WTC11 (cell line): ENCODE data around the gene ZC2HC1C. TPM values are rescaled to one million over a fixed set of nuclear protein-coding genes. Genes with fewer than 3 reads are reported as not detected.

Experiments
- ATAC-seq: fragments of 200-7000 bp; cut with Tn5 transposase; 2 replicates; pipeline ENCODE4 v1.10.0; 2021; ENCODE audit warnings: mild to moderate bottlenecking, moderate library complexity
- CTCF ChIA-PET: fragments of 300-600 bp; sonication (Branson Sonifier 250); formaldehyde crosslinking; loops from one replicate; lab custom pipeline; 2021; ENCODE audit warnings: antibody characterized with exemption; lab: Charles Lee
- POLR2A ChIA-PET: fragments of 350-600 bp; sonication (Branson Sonifier 250); formaldehyde crosslinking; loops from one replicate; lab custom pipeline; 2021; ENCODE audit warnings: antibody characterized with exemption; lab: Charles Lee
- DNase-seq: peaks from one replicate; pipeline ENCODE4 v3.0.0; 2021; ENCODE audit warnings: low spot score
- H3K27ac Mint-ChIP-seq: 2 replicates; pipeline ENCODE4 v1.8.0; 2021; ENCODE audit warnings: mixed read lengths
- H3K27me3 Mint-ChIP-seq: 2 replicates; pipeline ENCODE4 v1.8.0; 2021; ENCODE audit warnings: low read depth, mild to moderate bottlenecking, moderate library complexity, mixed read lengths
- H3K36me3 Mint-ChIP-seq: 2 replicates; pipeline ENCODE4 v1.8.0; 2021; ENCODE audit warnings: mixed read lengths
- H3K4me1 Mint-ChIP-seq: 2 replicates; pipeline ENCODE4 v1.8.0; 2022; ENCODE audit warnings: mixed read lengths
- H3K4me3 Mint-ChIP-seq: 2 replicates; pipeline ENCODE4 v1.8.0; 2021; ENCODE audit warnings: mild to moderate bottlenecking, moderate library complexity, mixed read lengths
- H3K9me3 Mint-ChIP-seq: 2 replicates; pipeline ENCODE4 v1.8.0; 2021; ENCODE audit warnings: mixed read lengths
- AR ChIP-seq: fragments of 250-450 bp; sonication (Bioruptor Pico); IDR thresholded peaks from 2 replicates; pipeline ENCODE4 v1.9.0; 2021; ENCODE audit warnings: mild to moderate bottlenecking
- CREM ChIP-seq: sonication (generic); formaldehyde crosslinking; IDR thresholded peaks from 2 replicates; pipeline ENCODE4 v1.8.1; 2022; ENCODE audit warnings: mild to moderate bottlenecking, missing genetic modification reagents, moderate library complexity
- FOXK1 ChIP-seq: sonication (generic); formaldehyde crosslinking; IDR thresholded peaks from 2 replicates; pipeline ENCODE4 v1.8.0; 2022; ENCODE audit warnings: mild to moderate bottlenecking, moderate library complexity, missing genetic modification reagents
- HMGXB4 ChIP-seq: sonication (generic); formaldehyde crosslinking; IDR thresholded peaks from 2 replicates; pipeline ENCODE4 v1.8.1; 2023; ENCODE audit warnings: mild to moderate bottlenecking, moderate library complexity, missing genetic modification reagents
- IRF1 ChIP-seq: sonication (generic); formaldehyde crosslinking; IDR thresholded peaks from 2 replicates; pipeline ENCODE4 v1.8.0; 2023; ENCODE audit warnings: missing genetic modification reagents
- NFATC4 ChIP-seq: fragments of 250-450 bp; sonication (Bioruptor Pico); IDR thresholded peaks from 2 replicates; pipeline ENCODE4 v1.9.0; 2021; ENCODE audit warnings: mild to moderate bottlenecking
- NFYB ChIP-seq: sonication (generic); formaldehyde crosslinking; conservative IDR thresholded peaks from 2 replicates; pipeline ENCODE4 v1.8.0; 2022; ENCODE audit warnings: low read depth, missing genetic modification reagents
- PREB ChIP-seq: sonication (generic); formaldehyde crosslinking; IDR thresholded peaks from 2 replicates; pipeline ENCODE4 v1.8.1; 2022; ENCODE audit warnings: mild to moderate bottlenecking, missing genetic modification reagents, moderate library complexity, borderline replicate concordance
- RELA ChIP-seq: sonication (generic); formaldehyde crosslinking; IDR thresholded peaks from 2 replicates; pipeline ENCODE4 v1.8.1; 2022; ENCODE audit warnings: missing genetic modification reagents, mild to moderate bottlenecking, borderline replicate concordance
- SMAD4 ChIP-seq: sonication (generic); formaldehyde crosslinking; IDR thresholded peaks from 2 replicates; pipeline ENCODE4 v1.8.0; 2022; ENCODE audit warnings: mild to moderate bottlenecking, missing genetic modification reagents
- STAT6 ChIP-seq: sonication (generic); formaldehyde crosslinking; conservative IDR thresholded peaks from 2 replicates; pipeline ENCODE4 v1.8.1; 2023; ENCODE audit warnings: mild to moderate bottlenecking, low read depth, missing genetic modification reagents, moderate library complexity
- TCF7 ChIP-seq: sonication (generic); formaldehyde crosslinking; IDR thresholded peaks from 2 replicates; pipeline ENCODE4 v1.8.0; 2022; ENCODE audit warnings: mild to moderate bottlenecking, low read depth, missing genetic modification reagents, moderate library complexity
- TEAD4 ChIP-seq: sonication (generic); formaldehyde crosslinking; IDR thresholded peaks from 2 replicates; pipeline ENCODE4 v1.8.0; 2022; ENCODE audit warnings: mild to moderate bottlenecking, missing genetic modification reagents
- ZBTB21 ChIP-seq: sonication (generic); formaldehyde crosslinking; IDR thresholded peaks from 2 replicates; pipeline ENCODE4 v1.8.1; 2023; ENCODE audit warnings: mild to moderate bottlenecking, missing genetic modification reagents, borderline replicate concordance
- ZBTB43 ChIP-seq: sonication (generic); formaldehyde crosslinking; IDR thresholded peaks from 2 replicates; pipeline ENCODE4 v1.8.1; 2023; ENCODE audit warnings: mild to moderate bottlenecking, missing genetic modification reagents
- ZNF423 ChIP-seq: fragments of 250-450 bp; sonication (Bioruptor Pico); IDR thresholded peaks from 2 replicates; pipeline ENCODE4 v2.1.2; 2022; ENCODE audit warnings: mild to moderate bottlenecking, moderate library complexity
- ZNF512 ChIP-seq: sonication (generic); formaldehyde crosslinking; IDR thresholded peaks from 2 replicates; pipeline ENCODE4 v1.8.1; 2022; ENCODE audit warnings: missing genetic modification reagents, borderline replicate concordance
- total RNA-seq: library from RNA; stranded (reverse); gene quantifications from 3 replicates; pipeline ENCODE4 v1.2.3, GENCODE V29; 2021
- TF ChIP-seq, protein P1 (sequence below): sonication (generic); formaldehyde crosslinking; IDR thresholded peaks from 2 replicates; pipeline ENCODE4 v1.8.0; 2022; ENCODE audit warnings: mild to moderate bottlenecking, missing genetic modification reagents
- TF ChIP-seq, protein P2 (sequence below): sonication (generic); formaldehyde crosslinking; IDR thresholded peaks from 2 replicates; pipeline ENCODE4 v1.8.1; 2023; ENCODE audit warnings: mild to moderate bottlenecking, missing genetic modification reagents, moderate library complexity

The ZC2HC1C gene
- total RNA-seq, 1 experiment from 2014 or later: 1.6 TPM

- TF ChIP-seq ZBTB43 (CRISPR knock-in tag) (no peak), CREM (no peak), PREB (CRISPR knock-in tag) (no peak), NFYB (no peak), NFATC4 (CRISPR knock-in tag) (no peak), SMAD4 (CRISPR knock-in tag) (no peak)
- TF ChIP-seq, protein P1, sequence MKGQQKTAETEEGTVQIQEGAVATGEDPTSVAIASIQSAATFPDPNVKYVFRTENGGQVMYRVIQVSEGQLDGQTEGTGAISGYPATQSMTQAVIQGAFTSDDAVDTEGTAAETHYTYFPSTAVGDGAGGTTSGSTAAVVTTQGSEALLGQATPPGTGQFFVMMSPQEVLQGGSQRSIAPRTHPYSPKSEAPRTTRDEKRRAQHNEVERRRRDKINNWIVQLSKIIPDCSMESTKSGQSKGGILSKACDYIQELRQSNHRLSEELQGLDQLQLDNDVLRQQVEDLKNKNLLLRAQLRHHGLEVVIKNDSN (CRISPR knock-in tag): no peak
These were observed 5.3 kb upstream of the ZC2HC1C start (continued) for GRCh38 chr14:75064205-75064567.

DNA sequence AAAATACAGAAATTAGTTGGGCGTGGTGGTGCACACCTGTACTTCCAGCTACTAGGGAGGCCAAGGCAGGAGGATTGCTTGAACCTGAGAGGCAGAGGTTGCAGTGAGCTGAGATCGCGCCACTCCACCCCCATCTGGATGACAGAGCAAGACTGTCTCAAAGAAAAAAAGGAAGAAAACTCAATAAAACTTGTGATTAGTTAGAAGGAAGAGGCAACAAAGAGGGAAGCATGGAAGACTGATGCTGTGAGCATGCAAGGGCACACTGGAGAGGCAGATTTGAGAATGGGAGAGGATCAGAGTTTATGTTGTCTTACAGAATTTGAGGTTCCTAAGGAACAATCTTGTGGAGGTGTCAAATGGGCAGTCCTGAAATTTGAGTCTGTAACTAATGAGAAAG lies 2.8 kb upstream of the ZC2HC1C start:
- DNase-seq (no peak), ATAC-seq (no peak)
- peaks cover 22% of the 10 kb centered on the region for H3K4me1 Mint-ChIP-seq
- POLR2A ChIA-PET: no interaction called here
- no peak overlapping the region for H3K4me3 Mint-ChIP-seq
- CTCF ChIA-PET: no interaction called here
- no peak overlapping the region for H3K27ac Mint-ChIP-seq
- H3K9me3 Mint-ChIP-seq: no peaks in the 10 kb centered on the region
- H3K27me3 Mint-ChIP-seq: no peaks in the 10 kb centered on the region
- 0 out of 2 replicates have a peak, but pooled peaks cover under 1% of the 10 kb centered on the region for H3K36me3 Mint-ChIP-seq
- TF ChIP-seq AR (CRISPR knock-in tag): no peak
- TF ChIP-seq HMGXB4 (CRISPR knock-in tag): no peak
- no peak for TF ChIP-seq ZBTB21 (CRISPR knock-in tag)
- TF ChIP-seq ZNF423: no peak
- no peak for TF ChIP-seq RELA (CRISPR knock-in tag)
- TF ChIP-seq PREB (CRISPR knock-in tag): no peak
- no peak for TF ChIP-seq TEAD4 (CRISPR knock-in tag)
- TF ChIP-seq FOXK1: no peak
- TF ChIP-seq, protein P2, sequence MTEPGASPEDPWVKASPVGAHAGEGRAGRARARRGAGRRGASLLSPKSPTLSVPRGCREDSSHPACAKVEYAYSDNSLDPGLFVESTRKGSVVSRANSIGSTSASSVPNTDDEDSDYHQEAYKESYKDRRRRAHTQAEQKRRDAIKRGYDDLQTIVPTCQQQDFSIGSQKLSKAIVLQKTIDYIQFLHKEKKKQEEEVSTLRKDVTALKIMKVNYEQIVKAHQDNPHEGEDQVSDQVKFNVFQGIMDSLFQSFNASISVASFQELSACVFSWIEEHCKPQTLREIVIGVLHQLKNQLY: no peak
- TF ChIP-seq ZNF512 (CRISPR knock-in tag): no peak
- no peak for TF ChIP-seq CREM
- no peak for TF ChIP-seq TCF7 (CRISPR knock-in tag)
- TF ChIP-seq IRF1 (CRISPR knock-in tag): no peak
- no peak for TF ChIP-seq NFATC4 (CRISPR knock-in tag)
- no peak for TF ChIP-seq STAT6 (CRISPR knock-in tag)
